Measurements from ENCODE around the gene NQO2.

DNA sequence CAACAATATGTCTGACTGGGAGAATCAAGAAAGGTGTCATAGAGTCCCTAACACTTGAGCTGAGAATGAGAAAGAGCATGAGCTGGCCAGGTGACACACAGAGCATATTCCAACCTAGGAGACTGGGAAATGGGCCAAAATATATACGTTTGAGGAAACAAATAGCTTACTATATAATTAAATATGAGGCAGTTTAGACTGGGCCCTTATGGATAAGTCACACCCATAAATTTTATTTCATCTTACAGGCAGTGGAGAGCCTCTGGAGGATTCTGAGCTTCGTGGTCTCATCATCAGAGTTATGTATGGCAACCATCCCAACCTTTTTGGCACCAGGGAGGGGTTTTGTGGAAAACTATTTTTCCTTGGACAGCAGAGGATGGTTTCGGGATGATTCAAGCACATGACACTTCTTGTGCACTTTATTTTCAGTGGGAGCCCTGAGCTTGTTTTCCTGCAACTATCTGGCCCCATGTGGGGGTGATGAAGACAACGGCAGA lies 12.9 kb upstream of the NQO2 start:
- no peak for TF ChIP-seq CTCF (IDR thresholded peaks at IDR 0.05; ENCODE audit: insufficient read depth, low read depth, low read length)
- TF ChIP-seq EZH2 (IDR thresholded peaks at IDR 0.05; ENCODE audit: insufficient read depth, low read length) = no peak
